ENCODE results near the gene EVX1. TPM values are rescaled to one million over a fixed set of nuclear protein-coding genes. Genes with fewer than 3 reads are reported as not detected.
A peak's percentile ranks its signal among the peaks of the same experiment; 100 is the strongest.

The EVX1 gene
- total RNA-seq, 1 donor from 2014 or later, result not detected

DNA sequence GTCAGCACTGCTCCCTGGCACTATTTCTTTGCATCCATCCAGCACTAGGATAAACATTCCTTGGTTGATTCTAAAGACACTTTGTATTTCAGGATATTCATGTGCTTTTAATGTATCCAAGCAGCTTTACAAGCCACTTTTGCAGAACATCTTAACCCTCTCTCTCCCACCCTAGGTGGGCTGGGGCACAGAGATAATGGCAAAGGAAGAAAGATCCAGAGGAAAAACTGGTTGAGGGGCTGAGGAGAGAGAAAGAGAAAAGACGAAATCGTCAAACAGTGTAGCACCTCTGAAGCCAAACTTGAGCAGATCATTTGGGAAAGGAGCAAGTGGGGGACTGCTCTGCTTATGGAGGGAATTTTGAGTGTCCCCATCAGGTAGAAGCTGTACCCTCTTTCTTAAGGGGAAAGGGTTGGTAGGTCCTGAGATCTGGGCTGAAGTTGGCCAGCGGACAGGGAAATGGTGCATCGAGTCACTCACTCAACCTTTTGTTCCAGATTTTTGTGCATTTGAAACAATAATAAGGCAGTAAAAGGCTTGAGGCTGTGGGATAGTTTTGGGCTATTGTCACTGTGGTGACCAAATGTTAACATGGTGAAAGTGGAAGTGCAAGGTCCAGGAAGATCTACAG is 38.5 kb upstream of the EVX1 start:
- no peak for DNase-seq (ENCODE audit: missing footprints)
- intact Hi-C loops (cut with DNase I), result no loop called here

DNA sequence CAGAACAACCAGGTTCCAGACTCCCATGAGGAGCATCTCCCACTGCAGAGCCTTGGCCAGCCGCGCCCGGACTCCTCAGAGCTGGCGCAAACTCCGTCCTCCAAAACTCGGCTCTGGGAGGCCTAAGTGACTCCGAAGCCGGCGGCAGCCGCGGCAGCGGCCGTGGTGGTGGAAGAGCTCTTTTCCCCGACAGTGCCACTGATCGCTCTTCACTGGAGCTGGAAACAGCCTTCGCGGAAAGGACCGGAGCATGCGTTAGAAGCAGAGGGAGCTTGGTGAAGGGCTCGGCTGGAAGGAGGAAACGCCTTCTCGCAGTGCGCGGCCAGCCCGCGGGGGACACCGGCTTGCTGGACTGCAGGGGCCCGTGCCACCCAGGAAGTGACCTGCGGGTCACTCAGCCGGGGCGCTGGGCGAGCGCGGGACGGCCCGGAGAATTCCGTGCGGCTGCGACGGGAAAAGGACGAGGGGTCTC is 37.7 kb upstream of the EVX1 start:
- intact Hi-C loops (cut with DNase I), result no loop called here
- ATAC-seq (no peak), DNase-seq (ENCODE audit: missing footprints) (no peak)

More for the DNA sequence above, 38.5 kb upstream of the EVX1 start:
- ATAC-seq, result no peak

DNA sequence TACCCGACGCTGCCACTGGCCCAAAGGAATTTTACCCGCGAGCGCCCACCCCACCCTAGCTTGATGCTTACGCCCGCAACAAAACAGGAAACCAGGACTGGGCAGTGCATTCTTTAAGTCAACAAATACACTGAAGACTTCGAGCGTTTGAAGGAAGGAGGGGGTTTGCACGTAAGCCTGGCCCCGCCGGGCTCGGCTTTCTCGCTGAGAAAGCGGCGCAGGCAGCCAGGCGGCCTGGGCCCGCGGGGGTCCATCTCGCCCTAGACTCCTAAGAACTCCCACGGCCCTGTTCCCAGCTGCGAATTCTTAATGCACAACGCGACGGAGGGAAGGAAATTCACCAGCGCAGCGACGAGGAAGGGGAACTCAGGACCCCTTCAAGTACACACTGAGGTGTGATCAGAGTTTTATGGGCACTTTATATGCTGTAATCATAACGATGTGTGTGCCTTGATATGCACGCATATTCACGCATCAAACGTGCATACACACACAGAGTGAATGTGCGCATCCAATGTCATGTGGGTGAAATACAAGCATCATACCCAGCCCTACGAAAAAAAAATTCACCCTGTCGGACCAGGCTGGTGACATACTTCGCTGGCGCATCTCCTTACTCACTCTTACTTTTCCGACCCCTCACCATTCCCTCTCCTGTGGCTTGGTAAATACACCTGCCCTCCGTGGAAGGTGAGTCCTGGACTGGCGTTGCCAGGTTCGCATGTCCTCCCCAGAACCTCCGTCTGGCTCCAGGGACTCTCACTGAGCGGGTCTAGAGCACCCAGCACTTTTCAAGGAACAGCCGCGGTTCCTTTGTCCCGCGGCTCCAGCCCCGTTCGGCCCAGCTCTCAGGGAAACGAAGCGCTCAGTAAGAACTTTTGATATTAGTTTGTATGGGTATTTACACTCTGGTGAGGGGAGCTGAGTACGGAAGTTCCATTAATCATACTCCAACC is 37.0 kb upstream of the EVX1 start:
- DNase-seq (ENCODE audit: missing footprints) (no peak), ATAC-seq (no peak)
- intact Hi-C loops (cut with DNase I), result no loop called here

DNA sequence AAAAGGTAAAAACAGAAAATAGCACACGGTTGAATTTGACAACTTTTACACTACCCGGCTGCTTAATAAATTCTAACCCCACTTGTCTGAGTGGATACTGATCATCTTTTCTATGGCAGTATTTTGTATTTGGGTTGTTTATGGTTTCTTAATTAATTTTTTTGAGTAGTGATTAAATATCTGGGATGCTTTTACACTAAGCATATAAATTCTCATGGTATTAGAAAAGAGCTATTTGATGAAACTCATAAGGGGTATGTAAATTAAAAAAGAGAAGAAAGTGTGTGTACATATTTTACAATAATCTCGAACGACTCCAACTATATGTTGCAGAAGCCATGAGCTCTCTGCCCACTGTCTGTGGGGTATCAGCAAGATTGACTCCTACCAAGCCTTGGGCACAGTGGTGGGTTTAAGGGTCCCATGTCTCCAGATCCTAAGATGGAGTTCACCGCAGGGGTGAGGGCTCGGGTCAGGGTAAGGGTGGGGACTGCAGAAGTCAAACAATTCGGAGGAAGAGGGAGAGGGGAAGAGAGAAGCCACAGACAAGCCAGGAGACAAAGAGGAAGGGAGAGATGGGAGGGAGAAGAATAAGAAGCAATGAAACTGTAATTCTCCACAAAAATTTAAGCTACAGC is 35.1 kb upstream of the EVX1 start:
- DNase-seq (ENCODE audit: missing footprints) (no peak), ATAC-seq (no peak)

DNA sequence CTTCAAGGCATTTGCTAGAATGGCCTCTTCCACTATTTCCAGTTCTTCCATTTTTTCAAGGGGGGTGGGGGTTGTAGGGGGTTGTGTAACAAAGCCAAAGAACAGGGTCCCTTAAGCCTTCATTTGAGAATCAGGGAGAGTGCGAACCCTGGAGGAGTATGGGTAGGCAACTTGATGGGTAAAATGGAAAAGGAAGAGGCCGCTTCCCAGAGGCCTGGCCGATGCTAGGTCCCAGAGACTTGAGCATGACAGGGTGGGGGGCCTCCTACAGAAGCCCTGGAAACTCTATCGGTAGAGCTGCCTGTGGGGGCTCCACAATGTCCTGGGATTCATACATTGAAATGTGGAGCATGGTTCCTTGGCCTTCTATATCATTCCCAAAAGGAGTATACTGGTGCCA is 33.6 kb upstream of the EVX1 start:
- intact Hi-C loops (cut with DNase I), result no loop called here

More for the DNA sequence above, 35.1 kb upstream of the EVX1 start:
- intact Hi-C loops (cut with DNase I), result no loop called here

DNA sequence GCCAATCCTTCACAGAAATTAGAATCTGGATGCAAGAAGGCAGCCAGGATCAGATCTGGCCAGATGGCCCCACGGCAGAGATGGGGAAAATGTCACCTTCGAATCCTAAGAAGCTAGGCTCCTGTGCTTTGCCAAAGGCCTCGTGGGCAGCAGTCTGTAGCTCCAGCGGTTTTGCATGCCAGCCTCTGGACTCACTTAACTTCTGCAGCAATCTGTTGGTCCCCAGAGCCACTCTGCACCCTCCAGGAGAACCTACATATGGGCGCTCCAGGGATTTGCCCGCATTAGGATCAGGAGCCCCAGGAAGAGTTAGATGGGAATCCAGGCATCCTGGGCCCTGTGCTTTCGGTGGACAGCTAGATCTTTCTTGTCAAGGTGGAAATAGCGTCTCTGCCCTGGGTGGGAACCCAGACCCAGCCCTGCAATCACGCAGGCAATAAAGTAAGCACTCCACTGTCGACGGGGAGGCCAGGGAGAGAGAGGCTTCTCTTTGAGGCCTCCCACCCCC is 32.6 kb upstream of the EVX1 start:
- DNase-seq (ENCODE audit: missing footprints), result no peak
- intact Hi-C loops (cut with DNase I), result loop anchor here (5.0 to 10.0 kb wide), 3 partner anchors 367 to 712 kb away; no protein-coding TSS in a partner anchor
- ATAC-seq, result no peak

More for the DNA sequence above, 33.6 kb upstream of the EVX1 start:
- ATAC-seq, result no peak
- DNase-seq (ENCODE audit: missing footprints), result no peak

DNA sequence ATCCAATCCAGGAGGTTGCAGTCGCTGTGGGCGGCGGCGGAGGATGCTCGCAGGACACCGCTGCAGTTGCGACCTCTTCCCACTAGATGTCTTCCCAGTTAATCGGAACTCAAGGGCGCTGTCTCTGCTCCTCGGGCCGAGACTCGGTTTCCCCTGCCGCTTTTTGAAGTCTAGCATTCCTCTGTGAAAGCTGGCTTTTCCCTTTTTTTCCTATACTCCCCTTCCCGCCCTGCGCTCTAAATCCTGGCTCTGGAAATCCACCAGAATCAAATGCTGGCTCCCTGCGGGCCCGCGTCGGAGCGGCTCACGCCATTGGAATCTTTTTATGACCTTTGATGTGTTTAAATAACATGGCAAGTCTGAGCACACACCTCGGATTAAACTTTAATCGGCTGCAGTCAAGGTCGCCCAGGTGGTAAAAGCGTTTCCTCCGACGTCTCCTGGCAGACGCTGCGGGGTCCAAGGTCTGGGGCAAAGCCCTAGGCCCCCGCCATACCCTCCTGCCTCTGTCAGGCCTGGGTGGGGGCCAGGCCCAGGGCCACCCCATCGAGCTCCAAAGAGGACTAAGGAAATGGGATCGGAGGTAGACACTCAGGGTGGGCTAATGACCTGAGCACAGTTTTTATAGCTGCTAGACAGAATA is 32.0 kb upstream of the EVX1 start:
- DNase-seq (ENCODE audit: missing footprints) (no peak), ATAC-seq (peak; percentile 59)
- intact Hi-C loops (cut with DNase I), result loop anchor here (5.0 to 10.0 kb wide), 3 partner anchors 367 to 712 kb away; no protein-coding TSS in a partner anchor

DNA sequence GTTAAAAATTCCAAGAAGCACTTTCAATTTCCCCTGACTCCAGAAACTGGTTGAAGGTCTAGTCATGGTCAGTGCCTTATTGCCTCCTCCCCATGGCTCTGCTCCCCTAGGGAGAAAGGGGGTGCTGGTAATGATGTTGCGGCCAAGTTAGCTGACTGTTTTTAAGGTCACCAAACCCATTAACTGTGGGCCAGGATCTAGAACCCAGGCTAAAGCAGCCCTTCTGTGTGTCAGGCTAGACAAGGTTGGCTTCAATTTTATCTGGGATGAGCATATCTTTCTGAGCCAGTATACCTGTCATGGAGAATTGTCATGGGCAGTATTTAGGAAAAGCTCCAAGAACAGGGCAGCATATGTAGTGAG is 31.5 kb upstream of the EVX1 start:
- ATAC-seq (no peak), DNase-seq (ENCODE audit: missing footprints) (no peak)
- intact Hi-C loops (cut with DNase I), result loop anchor here (5.0 to 10.0 kb wide), 3 partner anchors 366 to 711 kb away; no protein-coding TSS in a partner anchor

DNA sequence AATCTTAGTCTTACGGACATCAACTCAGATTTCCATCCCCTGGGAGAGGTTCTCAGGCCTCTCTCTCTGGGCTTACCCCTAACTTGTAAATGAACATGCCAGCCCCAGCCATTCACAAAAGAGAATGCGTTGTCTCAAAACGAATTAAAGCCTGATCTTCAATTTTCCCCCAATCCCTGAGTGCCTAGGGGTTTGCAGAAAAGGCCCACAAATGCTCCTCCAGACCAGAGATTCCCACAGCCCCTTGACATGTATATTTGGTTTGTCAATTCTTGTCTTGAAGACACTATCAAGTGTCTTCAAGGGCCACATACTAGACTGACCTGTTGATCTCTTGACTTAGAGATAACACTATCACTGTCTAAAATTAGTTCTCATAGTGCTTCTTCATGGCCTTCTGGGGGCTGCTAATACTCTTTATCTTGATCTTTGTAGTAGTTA is 30.8 kb upstream of the EVX1 start:
- intact Hi-C loops (cut with DNase I), result loop anchor here (5.0 to 10.0 kb wide), 3 partner anchors 366 to 711 kb away; no protein-coding TSS in a partner anchor
- ATAC-seq (no peak), DNase-seq (ENCODE audit: missing footprints) (no peak)

DNA sequence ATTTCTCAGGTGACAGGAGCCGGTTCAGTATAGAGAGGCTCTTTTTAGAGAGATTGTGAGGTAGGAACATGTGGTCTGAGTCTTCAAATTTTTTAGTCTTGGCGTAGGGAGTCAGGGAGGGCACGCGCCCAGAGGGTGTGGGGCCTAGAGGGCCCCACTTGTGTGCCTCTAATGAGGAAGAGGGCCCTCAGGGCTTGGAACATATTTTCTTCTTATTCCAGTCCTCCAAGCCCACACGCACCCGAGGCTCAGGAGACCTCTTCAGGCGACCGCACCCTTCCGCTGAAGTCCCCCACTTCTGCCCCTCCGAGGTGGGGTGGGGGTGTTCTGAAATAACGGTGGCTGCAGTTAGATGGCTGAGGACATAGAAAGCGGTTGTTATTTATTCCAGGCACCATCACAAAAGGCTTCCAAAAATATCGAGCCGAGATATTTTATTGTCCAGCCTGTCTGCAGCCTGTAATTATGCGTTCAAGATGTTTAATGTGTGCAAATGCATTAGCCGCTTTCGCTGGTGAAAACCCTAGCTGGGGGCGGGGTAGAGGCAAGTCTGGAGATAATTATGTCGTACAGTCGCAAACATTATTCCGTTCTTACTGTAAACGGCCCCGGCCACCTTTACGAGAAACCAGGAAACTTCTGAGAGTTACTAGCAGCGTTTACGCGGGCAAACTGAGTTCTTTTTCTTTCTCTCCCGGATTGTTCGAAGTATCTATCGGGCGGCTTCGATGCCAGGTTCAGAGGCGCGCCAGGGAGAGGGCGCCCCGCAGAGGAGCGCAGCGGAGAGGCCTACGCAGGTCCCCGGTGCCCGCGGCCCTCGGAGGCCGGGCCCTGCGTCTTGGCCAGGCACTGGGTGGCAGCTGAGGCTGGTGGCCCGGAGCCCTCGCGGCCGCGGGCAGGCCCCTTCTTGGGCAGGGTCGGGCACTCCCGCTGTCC is 29.8 kb upstream of the EVX1 start:
- intact Hi-C loops (cut with DNase I), result loop anchor here (5.0 to 10.0 kb wide), 3 partner anchors 365 to 710 kb away; no protein-coding TSS in a partner anchor
- ATAC-seq (no peak), DNase-seq (ENCODE audit: missing footprints) (no peak)

DNA sequence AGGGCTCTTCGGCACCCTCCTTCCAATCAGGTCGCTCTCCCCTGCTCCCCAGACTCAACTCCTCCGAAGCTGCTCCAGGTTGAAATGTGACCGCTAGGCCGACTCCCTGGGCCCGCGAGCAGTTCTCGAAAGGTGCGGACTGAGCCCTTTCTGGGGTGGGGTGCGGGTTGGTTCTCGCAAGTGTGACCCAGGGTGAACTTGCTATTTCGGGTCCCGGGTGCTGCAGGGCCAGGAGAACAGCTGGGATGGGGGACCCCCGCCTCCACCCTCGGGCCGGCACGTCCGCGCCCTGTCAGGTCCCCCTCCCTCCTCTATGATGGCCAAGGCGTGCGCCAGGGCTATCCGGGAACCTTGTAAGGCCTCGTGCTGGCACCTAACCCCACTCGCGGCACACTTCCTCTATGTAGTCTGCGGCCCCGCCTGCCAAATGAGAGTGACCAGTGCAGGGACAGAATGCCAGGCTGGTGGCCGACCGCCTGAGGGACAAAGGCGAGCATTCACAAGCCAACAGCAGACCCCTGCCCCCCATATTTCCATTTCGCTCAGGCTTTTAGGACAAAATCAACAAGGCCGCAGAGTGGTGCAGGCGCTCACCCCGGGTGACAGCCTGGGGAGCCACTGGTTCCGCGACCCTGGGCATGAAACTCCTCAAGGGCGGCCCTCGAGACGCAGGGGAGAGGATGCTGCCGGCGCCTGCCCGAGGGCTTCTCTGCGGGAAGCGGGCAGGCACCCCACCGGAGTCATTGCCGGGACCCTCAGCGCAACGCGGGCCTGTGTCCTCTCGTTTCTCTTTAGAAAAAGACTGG is 29.0 kb upstream of the EVX1 start:
- intact Hi-C loops (cut with DNase I), result loop anchor here (5.0 to 10.0 kb wide), 3 partner anchors 364 to 709 kb away; no protein-coding TSS in a partner anchor
- no peak for DNase-seq (ENCODE audit: missing footprints)
- ATAC-seq, result no peak

DNA sequence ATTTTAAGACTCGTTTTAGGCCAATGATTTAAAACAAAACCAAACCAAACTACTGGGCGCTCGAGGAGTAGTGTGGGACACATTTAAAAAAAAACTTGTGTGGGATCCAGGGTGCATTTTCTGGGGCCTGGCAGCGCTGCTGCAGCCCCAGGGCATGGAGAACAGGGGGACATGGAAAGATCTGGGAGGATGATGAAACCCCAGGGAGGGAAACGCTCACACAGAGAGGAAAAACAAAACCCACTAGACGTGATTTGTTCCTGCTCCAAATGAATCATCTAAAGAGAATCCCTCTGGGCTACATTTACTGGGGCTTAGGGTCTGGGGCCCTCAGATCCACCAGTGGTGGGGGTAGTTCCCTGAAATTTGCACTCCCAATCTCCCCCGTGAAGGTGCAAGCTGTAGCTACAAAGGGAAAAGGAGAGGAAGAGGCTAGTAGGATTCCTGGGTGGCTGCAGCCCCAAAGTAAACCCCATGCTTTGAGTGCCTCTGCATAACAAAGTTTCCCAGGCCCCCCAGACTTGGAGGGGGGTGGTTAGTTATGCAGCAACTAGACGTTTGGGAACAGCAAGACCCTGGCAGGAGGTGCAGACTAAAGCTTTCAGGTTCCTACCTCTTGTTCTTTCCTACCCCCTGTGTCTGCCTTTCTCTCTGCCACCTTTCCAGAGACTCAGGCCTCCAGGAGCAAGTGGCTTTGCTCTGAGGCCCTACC is 28.2 kb upstream of the EVX1 start:
- DNase-seq (ENCODE audit: missing footprints), result no peak
- ATAC-seq, result no peak
- intact Hi-C loops (cut with DNase I), result loop anchor here (5.0 to 10.0 kb wide), 3 partner anchors 363 to 708 kb away; no protein-coding TSS in a partner anchor

DNA sequence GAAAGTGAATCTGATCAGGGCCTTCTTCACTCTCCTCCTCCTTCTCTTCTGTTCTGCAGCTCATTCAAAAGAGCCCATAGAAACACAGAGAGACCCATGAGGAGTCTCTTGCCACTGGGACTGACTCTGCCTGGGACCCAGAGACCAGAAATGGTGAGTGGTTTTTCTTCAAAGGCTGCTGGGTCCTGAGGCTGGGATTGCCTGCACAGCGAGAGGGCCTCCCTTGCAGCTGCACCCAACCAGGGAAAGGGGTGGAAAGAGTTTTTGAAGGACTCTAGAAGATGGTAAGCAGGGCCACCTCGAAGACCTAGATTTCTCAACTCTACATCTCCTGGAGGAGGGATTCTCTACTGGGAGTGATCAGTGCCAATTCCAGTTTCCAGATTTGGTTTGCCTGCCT is 27.2 kb upstream of the EVX1 start:
- ATAC-seq (no peak), DNase-seq (ENCODE audit: missing footprints) (no peak)
- intact Hi-C loops (cut with DNase I), result loop anchor here (10.0 kb wide), 1 partner anchor 559 kb away; no protein-coding TSS in a partner anchor

DNA sequence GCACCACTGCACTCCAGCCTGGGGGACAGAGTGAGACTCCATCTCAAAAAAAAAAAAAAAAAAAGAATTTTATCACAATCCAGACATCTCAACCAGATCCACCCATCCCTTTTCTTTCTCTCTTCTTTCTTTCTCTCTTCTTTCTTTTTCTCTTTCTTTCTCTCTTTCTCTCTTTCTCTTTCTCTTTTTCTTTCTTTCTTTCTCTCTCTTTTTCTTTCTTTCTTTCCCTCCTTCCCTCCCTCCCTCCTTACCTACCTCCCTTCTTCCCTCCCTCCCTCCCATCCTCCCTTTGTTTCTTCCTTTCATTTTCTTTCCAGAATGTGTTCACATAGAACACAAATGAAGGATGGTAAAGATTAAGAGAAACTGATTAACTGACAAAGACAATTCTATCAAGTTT is 24.7 kb upstream of the EVX1 start:
- DNase-seq (ENCODE audit: missing footprints) (no peak), ATAC-seq (no peak)
- intact Hi-C loops (cut with DNase I), result loop anchor here (10.0 kb wide), 1 partner anchor 557 kb away; no protein-coding TSS in a partner anchor

DNA sequence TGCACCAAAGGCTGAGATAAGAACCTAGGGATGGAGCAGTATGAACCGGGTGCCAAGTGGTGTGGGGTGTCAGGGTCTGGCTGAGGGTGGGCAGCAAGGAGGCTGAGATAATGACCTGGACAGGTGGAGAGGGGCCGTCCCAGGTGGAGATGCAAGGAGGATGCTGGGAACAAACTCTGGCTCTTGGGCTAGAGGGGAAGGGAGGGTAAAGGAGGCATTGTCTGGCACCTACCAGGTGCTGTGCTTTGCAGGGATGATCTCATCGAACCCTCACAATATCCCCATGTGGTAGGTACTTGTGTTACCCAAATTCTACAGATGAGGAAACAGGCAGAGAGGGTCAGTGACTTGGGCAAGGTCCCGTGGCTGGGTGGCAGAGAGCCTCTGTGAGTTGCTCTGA is 22.8 kb upstream of the EVX1 start:
- ATAC-seq, result no peak
- DNase-seq (ENCODE audit: missing footprints), result no peak
- intact Hi-C loops (cut with DNase I), result loop anchor here (10.0 kb wide), 1 partner anchor 555 kb away; no protein-coding TSS in a partner anchor

Data from Right ventricle myocardium inferior (tissue), 1 donor.